ENCODE measurements around the gene BMP8B.
"Not testable (repeated sequence)": the region's sequence is repeated elsewhere in the genome, so short reads cannot be mapped to it uniquely, and the experiment has no call there.

BMP8B gene

GRCh38 chr1:39808784-39809517 is 20.3 kb upstream of the BMP8B start:
- H3K27ac ChIP-seq, result no peak overlapping the region
- no peak for TF ChIP-seq ZFX (IDR thresholded peaks at IDR 0.05; ENCODE audit: borderline replicate concordance)

DNA sequence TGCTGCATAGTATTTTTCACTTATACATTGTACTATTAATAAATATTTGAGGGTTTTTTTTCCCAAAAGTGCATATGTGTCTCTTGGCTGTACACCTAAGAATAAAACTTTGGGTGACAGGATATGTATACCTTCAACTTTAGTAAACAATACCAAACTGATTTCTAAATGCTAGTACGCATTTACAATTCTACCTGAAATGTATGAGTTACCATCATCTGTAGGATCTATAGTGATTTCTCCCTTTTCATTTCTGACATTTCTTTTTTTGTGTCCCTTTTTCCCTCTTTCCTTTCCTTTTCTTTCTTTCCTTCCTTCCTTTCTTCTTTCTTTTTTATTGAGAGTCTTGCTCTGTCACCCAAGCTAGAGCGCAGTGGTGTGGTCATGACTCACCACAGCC is 16.7 kb upstream of the BMP8B start:
- TF ChIP-seq, protein P1, sequence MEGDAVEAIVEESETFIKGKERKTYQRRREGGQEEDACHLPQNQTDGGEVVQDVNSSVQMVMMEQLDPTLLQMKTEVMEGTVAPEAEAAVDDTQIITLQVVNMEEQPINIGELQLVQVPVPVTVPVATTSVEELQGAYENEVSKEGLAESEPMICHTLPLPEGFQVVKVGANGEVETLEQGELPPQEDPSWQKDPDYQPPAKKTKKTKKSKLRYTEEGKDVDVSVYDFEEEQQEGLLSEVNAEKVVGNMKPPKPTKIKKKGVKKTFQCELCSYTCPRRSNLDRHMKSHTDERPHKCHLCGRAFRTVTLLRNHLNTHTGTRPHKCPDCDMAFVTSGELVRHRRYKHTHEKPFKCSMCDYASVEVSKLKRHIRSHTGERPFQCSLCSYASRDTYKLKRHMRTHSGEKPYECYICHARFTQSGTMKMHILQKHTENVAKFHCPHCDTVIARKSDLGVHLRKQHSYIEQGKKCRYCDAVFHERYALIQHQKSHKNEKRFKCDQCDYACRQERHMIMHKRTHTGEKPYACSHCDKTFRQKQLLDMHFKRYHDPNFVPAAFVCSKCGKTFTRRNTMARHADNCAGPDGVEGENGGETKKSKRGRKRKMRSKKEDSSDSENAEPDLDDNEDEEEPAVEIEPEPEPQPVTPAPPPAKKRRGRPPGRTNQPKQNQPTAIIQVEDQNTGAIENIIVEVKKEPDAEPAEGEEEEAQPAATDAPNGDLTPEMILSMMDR (IDR thresholded peaks at IDR 0.05), result no peak
- TF ChIP-seq ZFX (IDR thresholded peaks at IDR 0.05; ENCODE audit: borderline replicate concordance), result no peak
- H3K27ac ChIP-seq, result no peak overlapping the region

DNA sequence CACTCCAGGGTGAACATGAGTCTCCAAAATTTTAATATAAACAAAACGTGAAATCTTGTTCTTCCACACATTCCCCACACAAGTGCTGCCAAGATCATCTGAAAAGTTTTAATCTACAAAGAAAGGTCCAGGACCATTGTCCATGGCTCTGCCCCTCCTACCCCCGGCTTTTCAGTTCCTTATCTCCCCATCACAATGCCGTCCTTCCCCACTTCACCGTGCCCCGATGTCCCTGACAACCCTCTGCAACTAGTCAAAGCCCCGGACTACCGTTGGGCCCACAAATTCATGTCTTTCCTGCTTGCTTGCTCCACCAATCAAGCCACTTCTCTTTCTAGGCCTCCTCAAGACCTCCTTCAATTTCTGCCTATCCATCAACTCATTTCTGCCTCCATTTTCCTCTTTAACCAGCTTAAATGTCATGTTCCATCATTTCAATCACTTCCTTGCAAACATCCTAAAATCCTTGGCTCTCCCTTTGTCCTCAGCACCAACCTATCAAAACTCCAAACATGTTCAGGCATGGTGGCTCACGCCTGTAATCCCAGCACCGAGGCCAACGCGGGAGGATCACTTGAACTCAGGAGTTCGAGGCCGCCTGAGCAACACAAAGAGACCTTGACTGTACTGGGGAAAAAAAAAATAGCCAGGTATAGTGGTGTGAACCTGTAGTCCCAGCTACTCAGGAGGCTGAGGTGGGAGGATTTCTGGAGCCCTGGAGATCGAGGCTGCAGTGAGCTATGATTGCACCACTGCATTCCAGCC is 14.0 kb upstream of the BMP8B start:
- H3K27ac ChIP-seq, result no peak overlapping the region
- TF ChIP-seq ZFX (IDR thresholded peaks at IDR 0.05; ENCODE audit: borderline replicate concordance), result no peak
- TF ChIP-seq, protein P1 (IDR thresholded peaks at IDR 0.05), result no peak

- no peak overlapping the region for H3K27ac ChIP-seq
- no peak for TF ChIP-seq ZFX (IDR thresholded peaks at IDR 0.05; ENCODE audit: borderline replicate concordance)
- TF ChIP-seq, protein P1 (IDR thresholded peaks at IDR 0.05), result no peak
Observed at GRCh38 chr1:39800471-39800835, 11.8 kb upstream of the BMP8B start.

DNA sequence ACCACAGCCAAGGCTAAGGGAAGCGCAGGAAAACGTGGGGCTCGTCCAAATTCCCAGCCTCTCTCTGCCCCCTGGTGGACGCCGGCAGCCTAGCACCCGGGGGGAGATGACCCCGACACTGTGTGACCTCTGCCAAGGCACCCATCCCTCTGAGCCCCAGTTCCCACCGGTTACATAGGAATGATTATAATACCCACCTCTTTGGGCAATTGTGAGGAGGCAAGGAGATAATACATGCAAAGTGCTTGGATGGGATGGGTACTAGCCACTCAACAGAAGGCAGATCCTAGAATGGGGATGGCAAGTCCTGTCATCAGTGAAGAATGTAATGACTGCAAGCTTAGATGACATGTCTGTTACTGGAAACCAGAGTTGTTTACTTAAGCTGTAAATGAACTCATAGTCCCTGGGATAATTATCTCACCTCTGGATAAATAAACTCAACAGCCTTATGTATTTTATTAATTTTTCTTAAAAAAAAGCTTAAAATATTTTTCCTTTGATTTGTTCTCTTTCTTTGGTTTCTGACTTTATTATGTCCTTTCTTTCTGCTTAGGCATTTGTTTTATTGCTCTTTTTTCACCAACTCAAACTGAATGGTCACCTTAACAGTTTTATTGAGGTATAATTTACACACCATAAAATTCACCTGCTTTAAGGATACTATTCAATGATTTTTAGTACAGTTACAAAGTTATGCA is 11.3 kb upstream of the BMP8B start:
- TF ChIP-seq, protein P1 (IDR thresholded peaks at IDR 0.05), result peak; percentile 90
- TF ChIP-seq ZFX (IDR thresholded peaks at IDR 0.05; ENCODE audit: borderline replicate concordance), result no peak
- no peak overlapping the region for H3K27ac ChIP-seq

DNA sequence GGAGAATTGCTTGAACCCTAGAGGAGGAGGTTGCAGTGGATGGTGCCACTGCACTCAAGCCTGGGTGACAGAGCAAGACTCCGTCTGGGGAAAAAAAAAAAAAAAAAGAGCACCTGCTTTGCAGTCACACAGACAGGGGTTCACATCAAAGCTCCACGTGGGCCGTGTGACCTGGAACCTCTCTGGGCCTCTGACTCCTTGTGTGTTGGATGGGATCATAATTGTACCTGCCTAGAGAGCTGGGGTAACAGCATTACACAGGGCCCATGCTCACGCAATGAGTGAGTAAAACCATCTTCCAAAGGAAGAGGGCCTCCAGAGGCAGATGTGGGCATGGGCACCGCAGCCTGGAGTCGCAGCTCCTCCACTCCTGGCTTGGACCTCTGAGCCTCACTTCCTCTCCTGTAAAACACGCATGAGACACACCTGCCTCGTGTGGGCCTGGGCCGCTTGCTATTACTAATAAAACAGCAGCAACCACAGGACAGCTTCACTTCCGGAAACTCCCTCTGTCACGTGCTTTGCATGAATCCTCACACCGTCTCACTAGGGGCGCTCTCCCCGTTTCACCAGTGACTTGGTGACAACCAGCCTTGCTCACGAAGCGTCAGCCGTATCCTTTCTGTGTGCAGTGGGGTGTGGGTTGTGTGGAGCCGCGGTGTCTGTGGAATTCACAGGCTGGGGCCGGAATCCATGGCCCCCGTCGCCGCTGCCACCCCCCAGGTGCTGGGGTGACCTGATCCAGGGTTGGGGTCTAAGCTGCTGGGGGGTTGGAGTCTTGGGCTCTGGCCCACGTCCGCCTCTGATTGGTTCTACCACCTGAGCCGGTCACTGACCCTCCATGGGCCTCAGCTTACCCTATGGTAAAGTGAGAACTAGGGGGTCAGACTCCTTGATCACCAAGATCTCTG is 10.4 kb upstream of the BMP8B start:
- not testable (repeated sequence) for H3K27ac ChIP-seq

DNA sequence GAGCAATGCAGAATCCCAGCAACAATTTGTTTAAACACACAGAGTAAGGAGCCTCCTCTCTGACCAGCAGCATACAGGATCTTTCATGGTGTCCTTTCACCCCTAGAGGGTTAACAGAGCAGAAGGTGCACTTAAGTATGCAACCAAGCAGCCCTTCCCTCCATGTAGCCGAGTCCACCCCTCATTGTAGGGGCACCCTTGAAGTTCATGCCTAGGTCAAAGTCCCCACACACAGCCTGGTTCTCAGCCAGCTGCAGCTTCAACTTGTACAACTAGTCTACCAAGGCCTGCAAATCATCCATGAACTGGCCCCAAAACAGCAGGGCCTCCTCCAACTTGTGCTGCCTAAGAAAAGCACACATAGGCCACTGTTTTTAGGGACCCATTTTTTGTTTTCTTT is 7.0 kb upstream of the BMP8B start:
- TF ChIP-seq, protein P1 (IDR thresholded peaks at IDR 0.05), result no peak
- no peak for TF ChIP-seq ZFX (IDR thresholded peaks at IDR 0.05; ENCODE audit: borderline replicate concordance)

More for the DNA sequence above, 7.0 kb upstream of the BMP8B start:
- H3K27ac ChIP-seq, result no peak overlapping the region

All from 22Rv1 (cell line).